HUES64 (cell line): ENCODE data around the gene CGRRF1.
A peak's percentile ranks its signal among the peaks of the same experiment; 100 is the strongest.

Source experiments
- H3K27ac ChIP-seq: 2 replicates; pipeline ENCODE4 v1.7.0; 2013; ENCODE audit warnings: low read depth, low read length, inconsistent platforms
- H3K27me3 ChIP-seq: 2 replicates; pipeline ENCODE4 v1.6.1; 2013; ENCODE audit warnings: mild to moderate bottlenecking, low read length; ENCODE audit not compliant: insufficient read depth
- H3K36me3 ChIP-seq: 2 replicates; pipeline ENCODE4 v1.6.1; 2013; ENCODE audit warnings: mild to moderate bottlenecking, low read length; ENCODE audit not compliant: insufficient read depth
- H3K4me1 ChIP-seq: 2 replicates; pipeline ENCODE4 v1.6.1; 2013; ENCODE audit warnings: mild to moderate bottlenecking, low read length, moderate library complexity; ENCODE audit not compliant: insufficient read depth
- H3K4me3 ChIP-seq: 2 replicates; pipeline ENCODE4 v1.5.1; 2013; ENCODE audit warnings: mild to moderate bottlenecking, low read length, moderate library complexity
- H3K9ac ChIP-seq: 2 replicates; pipeline ENCODE4 v1.6.1; 2013; ENCODE audit warnings: mild to moderate bottlenecking, low read depth, low read length
- H3K9me3 ChIP-seq: 2 replicates; pipeline ENCODE4 v1.6.1; 2013; ENCODE audit warnings: low read depth, low read length; ENCODE audit not compliant: insufficient read depth
- WGBS: fragments of 150-250, 120-280 bp; methylation state at CpG from one replicate; pipeline ENCODE4 v1.1.7; 2013; ENCODE audit warnings: missing lambda C conversion rate; 5-methylcytosine and 5-hydroxymethylcytosine counted together

Gene CGRRF1

DNA sequence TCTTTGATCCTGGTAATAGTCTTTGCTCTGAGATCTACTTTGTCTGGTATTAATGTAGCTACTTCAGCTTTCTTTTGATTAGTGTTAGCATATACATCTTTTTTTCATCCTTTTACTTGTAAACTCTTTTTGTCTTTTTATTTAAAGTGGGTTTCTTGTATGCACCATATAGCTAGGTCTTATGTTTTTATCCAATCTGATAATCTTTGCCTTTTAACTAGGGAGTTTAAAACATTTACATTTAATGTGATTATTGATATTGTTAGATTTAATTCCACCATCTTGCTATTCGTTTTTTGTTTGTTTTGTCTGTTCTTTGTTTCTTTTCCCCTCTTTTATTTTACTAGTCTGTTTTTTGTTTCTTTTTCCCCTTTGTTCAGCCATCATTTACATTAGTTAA is 6.0 kb downstream of the CGRRF1 start:
- Histone ChIP-seq H3K4me3 (no peak overlapping the region), H3K36me3 (peaks cover 12% of the 10 kb centered on the region), H3K27ac (no peak overlapping the region), H3K9ac (no peak overlapping the region), H3K9me3 (peaks cover 18% of the 10 kb centered on the region; the same call in 1 of the 2 replicates), H3K27me3 (no peaks in the 10 kb centered on the region), H3K4me1 (peaks cover 5% of the 10 kb centered on the region; the same call in 1 of the 2 replicates)
- WGBS, result no CpG with 5 or more reads among the region's 1 CpG

DNA sequence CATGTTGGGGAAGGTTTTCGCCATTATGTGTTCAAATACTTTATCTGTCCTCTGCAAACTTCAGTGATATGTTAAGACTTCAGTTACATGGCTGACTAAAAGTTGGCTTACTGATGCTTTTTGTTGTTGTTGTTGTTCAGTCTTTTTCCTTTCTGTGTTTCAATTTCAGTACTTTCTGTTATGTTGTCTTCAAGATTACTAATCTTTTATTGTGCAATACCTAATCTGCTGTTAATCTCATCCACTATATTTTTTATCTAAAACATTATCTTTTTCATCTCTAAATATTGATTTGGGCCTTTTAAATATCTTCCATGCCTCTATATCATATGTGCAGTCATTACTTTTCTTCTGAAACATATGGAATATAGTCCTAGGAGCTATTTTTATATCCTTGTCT is 7.0 kb downstream of the CGRRF1 start:
- H3K9me3 ChIP-seq, result peaks cover 18% of the 10 kb centered on the region; the same call in 1 of the 2 replicates
- peaks cover 12% of the 10 kb centered on the region for H3K36me3 ChIP-seq
- H3K27me3 ChIP-seq, result no peaks in the 10 kb centered on the region
- H3K9ac ChIP-seq, result no peak overlapping the region
- no peak overlapping the region for H3K4me3 ChIP-seq
- H3K4me1 ChIP-seq, result no peaks in the 10 kb centered on the region
- H3K27ac ChIP-seq, result no peak overlapping the region
- WGBS, result 93% methylated on average over 1 of the region's 1 CpG

DNA sequence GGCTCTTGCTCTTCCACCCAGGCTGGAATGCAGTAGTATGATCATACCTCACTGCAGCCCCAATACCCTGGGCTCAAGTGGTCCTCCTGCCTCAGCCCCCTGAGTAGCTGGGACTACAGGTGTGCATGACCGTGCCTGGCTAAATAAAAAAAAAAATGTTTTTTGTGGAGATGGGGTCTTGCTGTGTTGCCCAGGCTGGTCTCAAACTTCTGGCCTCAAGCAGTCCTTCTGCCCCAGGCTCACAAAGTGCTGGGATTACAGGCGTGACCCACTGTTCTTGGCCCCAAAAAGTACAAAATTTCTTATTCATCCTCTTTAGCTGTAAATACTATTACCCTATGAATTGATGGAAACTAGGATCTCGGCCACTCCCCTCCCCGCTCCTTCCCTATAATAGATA is 14.7 kb downstream of the CGRRF1 start:
- Histone ChIP-seq H3K27ac (no peak overlapping the region), H3K36me3 (peaks cover 40% of the 10 kb centered on the region), H3K4me1 (no peaks in the 10 kb centered on the region), H3K4me3 (no peak overlapping the region), H3K9me3 (no peaks in the 10 kb centered on the region), H3K27me3 (no peaks in the 10 kb centered on the region), H3K9ac (no peak overlapping the region)
- WGBS, result 97% methylated on average over 4 of the region's 4 CpGs

DNA sequence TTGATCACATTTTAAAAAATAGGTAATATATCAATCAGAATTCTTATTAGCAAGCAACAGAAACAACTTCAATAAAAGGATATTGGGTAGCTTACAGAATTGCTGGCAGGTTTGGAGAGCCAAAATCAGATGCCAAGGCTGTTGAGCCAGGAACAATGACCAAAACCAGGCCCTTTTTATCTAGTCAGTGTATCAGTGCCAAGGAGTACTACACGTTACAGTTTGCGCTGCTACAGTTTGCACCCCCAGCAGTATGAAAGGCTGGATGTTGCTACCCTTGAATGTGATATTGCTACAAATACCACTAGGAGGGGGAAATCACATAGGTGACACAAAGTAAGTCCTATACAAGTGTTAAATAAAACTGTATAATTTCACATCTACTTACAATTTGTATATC is 19.3 kb downstream of the CGRRF1 start:
- peaks cover 14% of the 10 kb centered on the region for H3K4me1 ChIP-seq
- H3K4me3 ChIP-seq, result no peak overlapping the region
- H3K9me3 ChIP-seq, result no peaks in the 10 kb centered on the region
- peaks cover 35% of the 10 kb centered on the region for H3K36me3 ChIP-seq
- no peak overlapping the region for H3K9ac ChIP-seq
- no peak overlapping the region for H3K27ac ChIP-seq
- H3K27me3 ChIP-seq, result no peaks in the 10 kb centered on the region
- 95% methylated on average over 2 of the region's 2 CpGs for WGBS

DNA sequence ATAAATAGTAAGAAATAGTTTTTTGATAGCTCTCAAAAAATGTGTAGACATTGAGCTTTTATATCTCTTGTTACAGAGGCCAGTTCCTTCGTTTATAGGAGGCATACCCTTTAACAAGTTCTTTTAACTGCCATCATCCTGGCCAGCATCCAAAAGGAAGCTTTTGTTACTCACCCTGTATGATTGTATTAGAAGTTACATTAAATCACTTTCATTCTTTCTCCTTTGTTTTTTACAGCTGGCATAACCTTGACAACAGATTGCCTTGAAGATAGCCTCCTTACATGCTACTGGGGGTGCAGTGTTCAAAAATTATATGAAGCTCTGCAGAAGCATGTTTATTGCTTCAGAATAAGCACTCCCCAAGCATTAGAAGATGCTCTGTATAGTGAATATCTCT is 20.1 kb downstream of the CGRRF1 start:
- Histone ChIP-seq H3K27me3 (no peaks in the 10 kb centered on the region), H3K27ac (no peak overlapping the region), H3K4me3 (no peak overlapping the region), H3K9ac (no peak overlapping the region), H3K4me1 (peaks cover 14% of the 10 kb centered on the region), H3K9me3 (no peaks in the 10 kb centered on the region), H3K36me3 (peaks cover 27% of the 10 kb centered on the region)
- 100% methylated on average over 1 of the region's 1 CpG for whole genome bisulfite sequencing

DNA sequence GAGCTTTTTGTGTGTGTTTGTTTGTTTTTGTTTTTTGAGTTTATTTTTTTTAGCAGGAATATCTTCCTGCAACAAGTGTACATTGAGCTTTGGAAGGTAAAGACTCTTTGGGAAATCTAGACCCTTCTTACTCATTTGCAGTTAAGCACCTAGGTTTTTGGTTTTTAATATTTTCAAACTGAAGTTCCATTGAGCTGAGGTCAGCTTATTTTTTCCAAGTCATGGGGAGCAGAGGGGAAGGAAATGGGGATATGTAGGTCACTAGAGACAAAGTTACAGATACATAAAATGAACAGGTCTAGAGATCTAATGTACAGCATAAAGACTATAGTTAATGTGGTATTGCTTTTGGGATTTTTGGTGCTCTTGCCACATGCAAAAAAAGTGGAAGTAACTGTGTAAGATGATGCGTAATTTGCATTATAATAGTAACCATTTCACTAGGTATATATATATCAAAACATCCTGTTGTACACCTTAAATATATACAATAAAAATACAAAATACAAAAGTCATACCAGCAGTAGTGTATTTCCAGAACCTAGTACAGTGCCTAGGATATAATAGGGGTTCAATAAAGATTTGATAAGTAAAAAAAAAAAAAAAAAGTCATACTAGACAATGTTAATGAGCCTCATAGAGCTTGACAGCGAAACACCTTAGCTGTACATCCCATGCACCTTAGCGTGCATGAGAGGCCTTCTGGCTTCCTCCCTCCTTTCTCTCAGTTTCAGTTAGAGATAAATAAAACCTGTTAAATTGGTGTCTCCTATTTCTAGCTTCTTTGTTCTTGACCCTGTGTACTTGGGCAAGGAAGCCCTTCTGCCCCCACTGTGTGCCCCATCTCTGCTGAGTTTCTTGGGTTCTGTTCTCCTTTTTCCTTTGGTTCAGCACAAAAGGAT is 22.7 kb downstream of the CGRRF1 start:
- no peak overlapping the region for H3K4me3 ChIP-seq
- H3K9me3 ChIP-seq, result no peaks in the 10 kb centered on the region
- peaks cover 22% of the 10 kb centered on the region for H3K4me1 ChIP-seq
- peak overlapping the region; percentile 26; the same call in 1 of the 2 replicates for H3K9ac ChIP-seq
- no peaks in the 10 kb centered on the region for H3K27me3 ChIP-seq
- WGBS, result 100% methylated on average over 2 of the region's 3 CpGs
- no peak overlapping the region for H3K27ac ChIP-seq
- H3K36me3 ChIP-seq, result peaks cover 20% of the 10 kb centered on the region; the same call in 1 of the 2 replicates

DNA sequence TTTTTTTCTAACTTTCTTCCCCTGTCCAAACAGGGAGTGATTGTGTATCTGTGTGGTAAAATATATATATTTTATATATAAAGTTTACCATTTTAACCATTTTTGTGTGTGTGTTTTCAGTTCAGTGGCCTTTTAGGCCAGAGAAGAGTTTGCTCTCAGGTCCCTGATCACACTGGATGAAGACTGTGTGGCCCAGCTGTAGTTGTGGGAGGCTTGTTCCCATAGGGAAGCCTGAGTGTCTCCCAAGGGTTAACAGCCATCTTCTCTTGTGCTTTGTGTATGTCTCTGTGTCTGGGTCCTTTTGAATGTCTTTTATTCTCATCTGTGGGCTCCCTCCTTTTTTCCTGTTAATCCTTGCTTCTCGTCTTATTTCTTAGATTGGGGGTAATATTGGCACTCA is 23.4 kb downstream of the CGRRF1 start:
- no CpG with 5 or more reads among the region's 1 CpG for WGBS
- H3K4me3 ChIP-seq, result no peak overlapping the region
- H3K4me1 ChIP-seq, result peaks cover 22% of the 10 kb centered on the region
- no peaks in the 10 kb centered on the region for H3K9me3 ChIP-seq
- H3K9ac ChIP-seq, result no peak overlapping the region
- H3K36me3 ChIP-seq, result peaks cover 23% of the 10 kb centered on the region
- H3K27me3 ChIP-seq, result no peaks in the 10 kb centered on the region
- peak overlapping the region; percentile 41; the same call in 1 of the 2 replicates for H3K27ac ChIP-seq

DNA sequence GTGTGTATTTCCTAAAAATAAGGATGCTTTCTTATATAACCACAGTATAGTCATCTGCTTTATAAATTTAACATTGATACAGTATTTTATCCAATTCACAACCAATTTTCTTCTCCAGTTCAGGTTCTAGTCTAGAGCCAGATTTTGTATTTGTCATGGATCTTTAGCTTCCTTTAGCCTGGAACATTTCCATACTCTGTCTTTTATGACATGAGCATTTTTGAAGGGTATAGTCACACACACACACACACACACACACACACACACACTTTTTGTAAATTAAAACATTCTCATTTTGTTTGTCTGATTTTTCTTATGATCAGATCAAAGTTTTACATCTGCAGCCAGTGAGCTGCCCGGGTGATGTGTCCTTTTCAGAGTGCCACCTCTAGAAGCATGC is 25.4 kb downstream of the CGRRF1 start:
- peaks cover 22% of the 10 kb centered on the region for H3K4me1 ChIP-seq
- H3K9ac ChIP-seq, result no peak overlapping the region
- H3K27ac ChIP-seq, result no peak overlapping the region
- H3K9me3 ChIP-seq, result no peaks in the 10 kb centered on the region
- 94% methylated on average over 1 of the region's 1 CpG for WGBS
- peaks cover 35% of the 10 kb centered on the region for H3K36me3 ChIP-seq
- H3K4me3 ChIP-seq, result no peak overlapping the region
- H3K27me3 ChIP-seq, result no peaks in the 10 kb centered on the region

DNA sequence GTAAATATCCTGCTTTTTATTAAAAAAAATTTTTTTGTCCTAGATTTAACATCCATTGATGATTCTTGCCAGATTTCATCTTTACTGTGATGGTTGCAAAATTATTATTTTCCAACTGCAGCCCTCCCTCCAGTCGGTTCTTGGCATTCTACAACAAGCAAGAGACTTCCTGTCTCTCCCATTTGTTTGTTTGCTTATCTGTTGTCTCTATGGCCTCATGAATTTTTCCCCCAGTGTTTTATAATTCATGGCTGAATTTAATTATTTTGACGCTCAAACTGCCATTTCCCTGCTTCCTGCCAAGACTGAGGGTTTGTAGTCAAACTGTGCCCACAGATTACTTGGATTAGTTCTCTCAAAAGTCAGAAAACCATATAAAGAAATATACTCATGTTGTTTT is 25.9 kb downstream of the CGRRF1 start:
- WGBS, result 76% methylated on average over 2 of the region's 2 CpGs
- Histone ChIP-seq H3K9me3 (no peaks in the 10 kb centered on the region), H3K4me1 (peaks cover 22% of the 10 kb centered on the region), H3K9ac (0 out of 2 replicates have a peak overlapping the region, but pooled peaks have one; percentile 35), H3K27me3 (no peaks in the 10 kb centered on the region), H3K27ac (no peak overlapping the region), H3K4me3 (no peak overlapping the region), H3K36me3 (peaks cover 37% of the 10 kb centered on the region)

DNA sequence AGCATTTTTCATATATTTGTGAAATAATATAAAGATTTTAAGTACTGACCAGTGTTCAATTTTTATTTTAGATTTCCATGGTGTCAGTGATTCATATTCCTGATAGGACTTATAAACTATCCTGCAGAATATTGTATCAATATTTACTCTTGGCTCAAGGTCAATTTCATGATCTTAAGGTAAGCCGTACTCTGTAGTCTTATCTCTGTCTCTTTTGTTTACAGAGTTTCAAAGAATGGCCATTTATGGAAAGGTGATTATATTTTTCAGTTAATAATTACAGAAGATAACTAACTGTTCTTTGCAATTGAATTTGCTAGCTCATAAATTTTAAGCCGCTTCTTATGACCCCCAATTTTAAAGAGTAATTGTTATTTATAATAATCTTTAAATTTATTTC is 27.9 kb downstream of the CGRRF1 start:
- H3K4me1 ChIP-seq, result peaks cover 16% of the 10 kb centered on the region
- H3K27ac ChIP-seq, result no peak overlapping the region
- WGBS, result 100% methylated on average over 1 of the region's 2 CpGs
- no peak overlapping the region for H3K9ac ChIP-seq
- no peaks in the 10 kb centered on the region for H3K9me3 ChIP-seq
- H3K36me3 ChIP-seq, result peaks cover 30% of the 10 kb centered on the region
- H3K4me3 ChIP-seq, result no peak overlapping the region
- no peaks in the 10 kb centered on the region for H3K27me3 ChIP-seq

DNA sequence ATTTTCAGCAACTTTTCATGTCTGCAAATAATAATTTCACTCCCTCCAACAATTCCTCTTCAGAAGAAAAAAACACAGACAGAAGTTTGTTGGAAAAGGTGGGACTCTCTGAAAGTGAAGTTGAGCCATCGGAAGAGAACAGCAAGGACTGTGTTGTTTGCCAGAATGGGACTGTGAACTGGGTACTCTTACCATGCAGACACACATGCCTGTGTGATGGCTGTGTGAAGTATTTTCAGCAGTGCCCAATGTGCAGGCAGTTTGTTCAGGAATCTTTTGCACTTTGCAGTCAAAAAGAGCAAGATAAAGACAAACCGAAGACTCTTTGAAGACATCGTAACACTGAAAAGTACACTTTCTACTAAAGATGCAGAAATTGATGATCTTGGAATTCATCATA is 28.3 kb downstream of the CGRRF1 start:
- Histone ChIP-seq H3K9ac (no peak overlapping the region), H3K4me1 (peaks cover 12% of the 10 kb centered on the region), H3K36me3 (peaks cover 30% of the 10 kb centered on the region), H3K9me3 (no peaks in the 10 kb centered on the region), H3K4me3 (no peak overlapping the region), H3K27me3 (no peaks in the 10 kb centered on the region), H3K27ac (no peak overlapping the region)
- WGBS, result 98% methylated on average over 3 of the region's 3 CpGs
